Measurements from ENCODE around the gene DENND4A. TPM values are rescaled to one million over a fixed set of nuclear protein-coding genes. Genes with fewer than 3 reads are reported as not detected.

DENND4A gene
- polyA plus RNA-seq, 1 experiment = 5.1 TPM

DNA sequence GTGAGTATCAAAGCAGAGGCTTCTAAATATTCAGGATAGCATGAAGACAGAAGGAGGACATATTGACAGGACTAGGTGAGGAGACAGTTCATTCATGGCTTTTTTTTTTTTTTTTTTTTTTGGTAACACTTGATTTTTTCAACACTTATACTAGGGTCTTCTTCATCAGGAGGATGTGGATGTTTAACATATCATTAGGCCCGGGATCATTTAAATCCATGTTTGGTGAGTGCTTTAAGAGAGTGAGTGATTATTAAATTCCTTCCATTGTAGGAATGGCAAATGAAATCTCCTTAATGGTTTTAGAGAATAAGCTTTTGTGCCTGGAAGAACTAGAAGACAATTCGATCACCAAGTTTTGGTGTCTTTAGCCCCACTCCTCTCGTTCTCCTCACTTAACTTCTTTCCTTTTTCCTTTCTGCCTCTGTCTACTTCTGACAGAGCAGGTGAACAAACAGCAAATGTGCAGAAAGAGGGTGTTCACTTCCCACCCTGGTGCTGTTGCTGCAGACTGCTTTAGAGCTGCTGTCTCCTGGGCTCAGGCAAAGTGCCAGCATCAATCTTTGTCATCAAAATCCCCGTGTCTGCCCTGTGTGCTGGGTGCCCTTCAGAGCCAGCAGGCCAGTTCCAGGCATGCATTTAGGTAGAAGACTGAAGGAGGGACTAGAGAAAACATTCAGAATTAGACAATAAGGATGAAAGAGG is 41.6 kb upstream of the DENND4A start:
- TF ChIP-seq, protein P1, sequence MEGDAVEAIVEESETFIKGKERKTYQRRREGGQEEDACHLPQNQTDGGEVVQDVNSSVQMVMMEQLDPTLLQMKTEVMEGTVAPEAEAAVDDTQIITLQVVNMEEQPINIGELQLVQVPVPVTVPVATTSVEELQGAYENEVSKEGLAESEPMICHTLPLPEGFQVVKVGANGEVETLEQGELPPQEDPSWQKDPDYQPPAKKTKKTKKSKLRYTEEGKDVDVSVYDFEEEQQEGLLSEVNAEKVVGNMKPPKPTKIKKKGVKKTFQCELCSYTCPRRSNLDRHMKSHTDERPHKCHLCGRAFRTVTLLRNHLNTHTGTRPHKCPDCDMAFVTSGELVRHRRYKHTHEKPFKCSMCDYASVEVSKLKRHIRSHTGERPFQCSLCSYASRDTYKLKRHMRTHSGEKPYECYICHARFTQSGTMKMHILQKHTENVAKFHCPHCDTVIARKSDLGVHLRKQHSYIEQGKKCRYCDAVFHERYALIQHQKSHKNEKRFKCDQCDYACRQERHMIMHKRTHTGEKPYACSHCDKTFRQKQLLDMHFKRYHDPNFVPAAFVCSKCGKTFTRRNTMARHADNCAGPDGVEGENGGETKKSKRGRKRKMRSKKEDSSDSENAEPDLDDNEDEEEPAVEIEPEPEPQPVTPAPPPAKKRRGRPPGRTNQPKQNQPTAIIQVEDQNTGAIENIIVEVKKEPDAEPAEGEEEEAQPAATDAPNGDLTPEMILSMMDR (IDR thresholded peaks at IDR 0.05; ENCODE audit: insufficient read depth, low read depth, low read length) = no peak
- ChIA-PET CTCF (interaction anchor here (1.5 to 3.7 kb wide), 5 partner anchors 8 to 194 kb away, joined by 6 to 18 read pairs (median 7); no protein-coding TSS in a partner anchor), POLR2A (no interaction called here)
- H3K27me3 ChIP-seq (ENCODE audit: control insufficient read depth, insufficient read depth, low read length) = no peaks in the 10 kb centered on the region
- DNase-seq (ENCODE audit: low read depth) = no peak
- H3K4me3 ChIP-seq (ENCODE audit: low read depth, low read length) = no peak overlapping the region
- H3K36me3 ChIP-seq (ENCODE audit: control insufficient read depth, insufficient read depth, low read length) = no peaks in the 10 kb centered on the region

DNA sequence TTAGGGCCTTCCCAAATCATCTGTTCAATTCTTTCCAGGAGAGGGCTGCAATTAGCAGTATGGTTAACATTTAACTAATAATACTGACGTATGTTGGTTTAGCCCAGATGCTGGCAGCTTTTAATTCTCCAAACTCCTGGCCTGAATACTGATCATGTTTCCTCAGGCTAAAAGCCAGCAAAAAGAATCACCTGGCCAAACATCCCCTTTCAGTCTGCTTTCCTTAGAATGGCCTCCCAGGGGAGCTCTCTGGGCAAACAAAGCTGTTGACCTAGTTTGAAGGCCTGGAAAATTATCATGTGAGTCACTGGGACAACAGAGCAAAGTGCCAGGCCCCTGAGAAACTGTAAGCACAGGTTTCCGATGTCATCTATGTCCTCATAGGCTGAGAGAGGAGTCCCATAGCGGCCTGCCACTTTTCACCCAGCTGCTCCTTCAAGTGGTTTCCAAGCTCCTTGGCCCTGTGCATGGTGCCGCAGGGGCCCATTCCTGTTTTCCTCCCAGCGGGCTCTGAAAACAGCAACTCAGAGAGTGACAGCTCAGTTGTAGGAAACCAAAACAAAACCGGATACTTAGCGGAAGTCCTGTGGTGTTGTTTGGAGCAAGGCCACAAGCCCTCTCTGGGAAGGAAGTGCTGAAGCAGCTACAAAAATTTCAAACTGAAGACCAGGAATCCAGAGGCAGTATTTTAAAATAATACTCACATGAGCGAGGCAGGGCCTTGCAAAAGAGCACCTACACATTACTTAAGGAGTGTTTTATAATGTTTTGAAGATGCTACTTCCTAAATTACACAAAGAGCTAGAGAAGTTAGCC is 40.7 kb upstream of the DENND4A start:
- Histone ChIP-seq H3K4me3 (ENCODE audit: low read depth, low read length) (no peak overlapping the region), H3K36me3 (ENCODE audit: control insufficient read depth, insufficient read depth, low read length) (no peaks in the 10 kb centered on the region), H3K27me3 (ENCODE audit: control insufficient read depth, insufficient read depth, low read length) (no peaks in the 10 kb centered on the region)
- TF ChIP-seq, protein P1 (IDR thresholded peaks at IDR 0.05; ENCODE audit: insufficient read depth, low read depth, low read length) = peak; percentile 36
- peak; percentile 65 for DNase-seq (ENCODE audit: low read depth)
- CTCF ChIA-PET = interaction anchor here (0.8 to 3.7 kb wide), 8 partner anchors 9 to 193 kb away, joined by 3 to 18 read pairs (median 5); no protein-coding TSS in a partner anchor
- POLR2A ChIA-PET = no interaction called here

DNA sequence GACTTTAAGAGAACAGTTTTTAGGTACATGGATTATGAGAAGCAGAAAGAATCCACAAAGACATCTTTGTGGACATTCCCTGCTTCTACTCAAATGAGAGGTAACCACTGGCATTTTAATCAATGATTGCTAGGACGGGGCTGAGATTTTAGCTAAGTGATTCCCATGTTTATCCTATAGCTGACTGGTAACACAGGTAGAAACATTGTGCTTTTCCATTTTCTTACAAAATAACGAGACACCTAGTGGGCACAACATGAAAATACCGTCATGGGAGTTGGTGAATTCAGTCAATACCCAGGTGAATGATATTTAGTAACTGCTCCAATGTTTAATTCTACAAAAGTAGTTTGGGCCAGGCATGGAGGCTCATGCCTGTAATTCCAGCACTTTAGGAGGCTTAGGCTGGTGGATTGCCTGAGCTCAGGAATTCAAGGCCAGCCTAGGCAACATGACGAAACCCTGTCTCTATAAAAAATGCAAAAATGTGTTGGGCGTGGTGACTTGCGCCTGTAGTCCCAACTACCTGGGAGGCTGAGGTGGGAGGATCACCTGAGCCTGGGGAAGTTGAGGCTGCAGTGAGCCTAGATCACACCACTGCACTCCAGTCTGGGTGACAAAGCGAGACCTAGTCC is 37.2 kb upstream of the DENND4A start:
- no peaks in the 10 kb centered on the region for H3K36me3 ChIP-seq (ENCODE audit: control insufficient read depth, insufficient read depth, low read length)
- ChIA-PET POLR2A (interaction anchor here (0.6 kb wide), 2 partner anchors 10 to 40 kb away, joined by 3 to 5 read pairs; partner anchors contain the start of gene RAB11A), CTCF (interaction anchor here (0.7 to 1.5 kb wide), 9 partner anchors 9 to 217 kb away, joined by 3 to 8 read pairs (median 3); no protein-coding TSS in a partner anchor)
- no peak overlapping the region for H3K4me3 ChIP-seq (ENCODE audit: low read depth, low read length)
- H3K27me3 ChIP-seq (ENCODE audit: control insufficient read depth, insufficient read depth, low read length) = no peaks in the 10 kb centered on the region
- DNase-seq (ENCODE audit: low read depth) = no peak
- TF ChIP-seq, protein P1 (IDR thresholded peaks at IDR 0.05; ENCODE audit: insufficient read depth, low read depth, low read length) = peak; percentile 44; the same call in 1 of the 2 replicates

DNA sequence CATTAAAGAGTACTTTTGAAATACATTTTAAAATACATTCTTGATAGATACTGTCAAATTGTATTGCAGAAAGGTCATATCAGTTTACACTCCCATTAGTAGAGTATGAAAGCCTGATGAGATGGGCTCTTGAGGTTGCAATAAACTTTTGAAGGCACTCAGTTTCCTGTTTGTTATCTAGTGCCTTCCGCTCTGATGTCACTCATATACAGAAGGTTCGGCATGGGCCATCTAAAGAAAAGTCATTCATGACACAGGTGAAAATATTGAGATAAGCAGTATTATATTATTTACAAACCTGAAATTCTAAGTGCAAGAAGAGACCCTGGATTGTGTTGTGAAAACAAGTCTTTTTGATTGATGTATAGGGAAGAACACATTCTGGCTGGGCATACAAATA is 36.5 kb upstream of the DENND4A start:
- DNase-seq (ENCODE audit: low read depth) = no peak
- POLR2A ChIA-PET = no interaction called here
- Histone ChIP-seq H3K27me3 (ENCODE audit: control insufficient read depth, insufficient read depth, low read length) (no peaks in the 10 kb centered on the region), H3K36me3 (ENCODE audit: control insufficient read depth, insufficient read depth, low read length) (no peaks in the 10 kb centered on the region), H3K4me3 (ENCODE audit: low read depth, low read length) (no peak overlapping the region)
- CTCF ChIA-PET = interaction anchor here (0.7 to 1.5 kb wide), 9 partner anchors 9 to 217 kb away, joined by 3 to 8 read pairs (median 3); no protein-coding TSS in a partner anchor
- TF ChIP-seq, protein P1 (IDR thresholded peaks at IDR 0.05; ENCODE audit: insufficient read depth, low read depth, low read length) = no peak

Data from BJ (cell line).